Measurements from ENCODE around the gene RBMS1.
"Not testable (repeated sequence)": the region's sequence is repeated elsewhere in the genome, so short reads cannot be mapped to it uniquely, and the experiment has no call there.

Gene RBMS1

DNA sequence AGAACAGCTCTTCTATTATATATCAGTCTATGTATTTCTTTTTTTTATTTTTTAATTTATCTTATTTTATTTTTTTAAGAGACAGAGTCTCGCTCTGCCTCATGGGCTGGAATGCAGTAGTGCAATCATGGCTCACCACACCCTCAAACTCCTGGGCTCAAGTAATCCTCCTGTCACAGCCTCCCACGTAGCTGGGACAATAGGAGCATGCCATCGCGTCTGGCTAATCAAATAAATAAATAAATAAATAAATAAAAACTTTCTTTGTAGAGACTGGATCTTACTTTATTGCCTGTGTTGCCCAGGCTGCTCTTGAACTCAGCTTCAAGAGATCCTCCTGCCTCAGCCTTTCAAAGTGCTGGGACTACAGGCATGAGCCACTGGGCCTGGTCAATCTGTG is 117.0 kb downstream of the RBMS1 start:
- DNase-seq: no peak

DNA sequence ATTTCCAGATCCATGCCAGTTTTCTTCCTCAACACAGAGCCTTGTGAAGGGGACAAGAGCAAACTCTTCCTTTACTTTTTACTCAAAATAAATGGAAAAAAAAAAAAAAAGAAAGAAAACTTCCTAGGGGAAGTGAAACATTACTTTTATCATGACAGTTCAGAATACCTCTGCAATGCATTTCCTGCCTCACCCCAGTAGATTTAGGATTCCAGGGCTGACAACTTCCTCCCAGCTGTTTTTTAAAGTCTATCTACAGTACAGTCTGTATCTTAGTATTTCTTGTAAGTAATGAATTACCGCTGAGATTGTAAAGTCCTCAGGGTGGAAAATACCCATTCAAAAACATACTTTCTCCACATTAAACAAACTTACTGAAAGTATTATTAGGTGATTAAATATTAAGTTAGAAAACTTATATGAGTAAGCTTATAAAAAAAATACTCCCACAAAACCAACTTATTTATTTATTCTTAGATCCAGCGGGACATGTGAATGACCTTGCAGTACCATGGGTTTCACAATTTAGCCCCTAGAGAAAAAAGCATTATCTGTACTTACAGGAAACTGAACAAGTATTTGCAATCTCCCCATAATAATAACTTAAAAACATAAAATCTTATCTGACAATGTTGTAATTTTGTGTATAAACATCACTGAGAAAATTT is 117.7 kb downstream of the RBMS1 start:
- DNase-seq: no peak

DNA sequence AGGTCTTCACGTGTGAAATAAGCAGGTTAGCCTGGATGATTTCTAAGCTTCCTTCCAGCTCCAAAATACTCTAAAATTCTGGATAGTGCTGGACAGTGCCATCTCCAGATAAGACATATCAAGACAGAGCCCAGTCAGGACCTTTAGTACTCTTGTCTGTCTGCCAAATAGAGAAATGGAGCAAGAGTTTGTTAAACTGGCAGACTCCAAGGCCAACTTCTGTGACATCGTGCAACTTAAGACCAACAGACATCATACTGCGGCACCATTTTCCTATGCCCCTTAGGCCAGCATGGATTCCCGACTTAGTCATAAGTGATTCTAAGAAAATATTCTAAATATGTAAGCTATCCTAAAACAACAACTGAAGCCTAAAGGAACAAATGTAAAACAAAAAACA is 118.6 kb downstream of the RBMS1 start:
- no peak for DNase-seq

DNA sequence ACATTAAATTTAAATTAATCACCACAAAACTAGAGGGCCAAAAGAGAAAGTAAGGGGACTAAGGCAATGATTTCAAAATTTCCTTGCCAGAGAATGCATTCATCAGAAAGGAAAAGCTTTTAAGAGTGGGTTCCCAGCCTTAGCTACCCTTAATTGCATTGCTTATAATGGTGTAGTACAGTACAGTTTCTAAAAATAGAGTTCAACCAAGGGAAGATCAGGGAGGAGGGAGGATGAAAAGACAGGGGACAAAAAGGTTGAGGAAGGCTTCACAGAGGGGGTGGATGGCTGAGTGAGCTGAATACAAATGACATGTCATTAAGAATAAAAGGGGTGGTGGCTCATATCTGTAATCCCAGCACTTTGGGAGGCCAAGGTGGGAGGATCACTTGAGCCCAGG is 119.9 kb downstream of the RBMS1 start:
- no peak for DNase-seq

DNA sequence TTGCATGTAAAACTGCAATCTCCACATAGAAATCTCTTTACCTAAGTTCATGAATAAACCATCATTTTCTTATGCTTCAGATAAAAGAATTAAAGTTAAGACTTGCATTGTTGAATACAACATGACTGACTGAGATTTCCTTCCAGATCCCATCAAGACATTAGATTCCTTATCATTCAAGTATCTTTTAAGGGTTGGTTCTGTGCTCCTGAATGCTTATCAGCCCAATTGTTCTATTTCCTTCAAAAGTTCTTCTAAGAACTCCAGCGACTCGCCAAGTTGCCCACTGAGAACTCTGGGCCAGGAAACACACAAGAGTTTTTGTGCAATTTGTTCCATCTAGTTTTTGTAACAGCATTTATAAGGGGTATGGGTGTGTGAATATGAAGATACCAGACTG is 120.3 kb downstream of the RBMS1 start:
- no peak for DNase-seq

DNA sequence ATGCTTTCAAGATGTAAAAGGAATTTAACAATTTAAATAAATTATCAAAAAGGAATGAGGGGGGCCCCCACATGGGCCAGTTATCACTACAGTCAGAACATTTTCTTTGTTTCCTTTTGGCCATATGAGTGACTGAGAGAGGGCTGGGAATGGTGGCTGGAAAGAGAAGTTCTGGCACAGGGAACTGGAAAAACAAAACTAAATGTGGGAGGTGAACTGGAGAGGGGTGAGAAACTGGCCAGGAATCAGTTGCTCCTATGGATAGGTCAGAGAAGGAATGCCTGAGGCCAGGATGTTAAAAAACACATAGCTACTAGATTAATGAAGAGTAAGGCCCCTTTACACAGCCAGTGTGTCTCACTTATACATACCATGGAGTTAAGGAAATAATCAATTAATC is 121.0 kb downstream of the RBMS1 start:
- no peak for DNase-seq

DNA sequence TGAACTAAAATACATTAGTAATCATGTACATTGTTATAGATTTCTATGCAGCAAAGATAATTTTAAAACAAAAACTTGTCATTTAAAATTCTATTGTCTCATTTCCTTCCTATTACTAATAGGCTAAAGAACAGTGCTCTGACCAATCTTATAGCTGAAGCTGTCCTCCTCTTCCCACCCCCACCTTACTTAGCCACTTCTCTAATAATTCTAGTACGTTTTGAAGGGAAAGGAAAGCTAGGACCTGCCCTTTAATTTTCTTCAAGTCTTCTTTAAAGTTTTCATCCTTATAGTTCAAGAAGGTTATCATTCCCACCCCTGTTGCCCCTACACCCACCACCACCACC is 121.6 kb downstream of the RBMS1 start:
- no peak for DNase-seq

DNA sequence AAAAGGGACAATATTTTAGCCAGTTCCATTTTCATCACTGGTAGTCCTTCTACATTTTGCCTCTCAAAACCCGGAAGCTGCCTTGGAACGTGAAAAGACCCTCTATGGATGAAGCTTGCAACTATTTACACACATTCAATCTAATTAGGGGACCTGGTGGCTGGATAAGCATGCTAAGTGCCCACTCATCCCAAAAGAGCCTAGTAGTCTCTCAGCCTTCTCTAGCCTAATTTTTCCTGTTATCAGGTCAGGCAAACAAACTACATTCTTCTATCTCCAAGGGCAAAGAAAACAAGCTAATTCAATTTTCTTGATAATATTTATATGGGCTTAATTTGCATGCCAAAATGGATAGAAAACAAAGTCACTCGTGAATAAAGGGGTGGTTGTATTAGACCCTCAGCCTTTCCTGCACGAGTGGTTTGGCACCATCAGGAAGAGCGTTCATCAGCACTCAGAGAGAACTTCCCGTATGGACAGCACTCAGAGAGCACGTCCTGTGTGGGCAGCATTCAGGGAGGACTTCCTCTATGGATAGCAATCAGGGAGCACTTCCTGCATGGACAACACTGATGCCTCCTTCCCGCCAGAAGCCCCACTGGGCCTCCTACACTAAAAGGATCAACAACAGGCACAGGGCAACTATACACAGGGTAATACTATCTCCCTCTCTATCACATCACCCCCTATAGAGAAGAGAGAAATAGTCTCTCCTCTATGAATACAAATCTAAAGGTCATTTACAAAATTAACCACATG is 122.2 kb downstream of the RBMS1 start:
- no peak for DNase-seq

DNA sequence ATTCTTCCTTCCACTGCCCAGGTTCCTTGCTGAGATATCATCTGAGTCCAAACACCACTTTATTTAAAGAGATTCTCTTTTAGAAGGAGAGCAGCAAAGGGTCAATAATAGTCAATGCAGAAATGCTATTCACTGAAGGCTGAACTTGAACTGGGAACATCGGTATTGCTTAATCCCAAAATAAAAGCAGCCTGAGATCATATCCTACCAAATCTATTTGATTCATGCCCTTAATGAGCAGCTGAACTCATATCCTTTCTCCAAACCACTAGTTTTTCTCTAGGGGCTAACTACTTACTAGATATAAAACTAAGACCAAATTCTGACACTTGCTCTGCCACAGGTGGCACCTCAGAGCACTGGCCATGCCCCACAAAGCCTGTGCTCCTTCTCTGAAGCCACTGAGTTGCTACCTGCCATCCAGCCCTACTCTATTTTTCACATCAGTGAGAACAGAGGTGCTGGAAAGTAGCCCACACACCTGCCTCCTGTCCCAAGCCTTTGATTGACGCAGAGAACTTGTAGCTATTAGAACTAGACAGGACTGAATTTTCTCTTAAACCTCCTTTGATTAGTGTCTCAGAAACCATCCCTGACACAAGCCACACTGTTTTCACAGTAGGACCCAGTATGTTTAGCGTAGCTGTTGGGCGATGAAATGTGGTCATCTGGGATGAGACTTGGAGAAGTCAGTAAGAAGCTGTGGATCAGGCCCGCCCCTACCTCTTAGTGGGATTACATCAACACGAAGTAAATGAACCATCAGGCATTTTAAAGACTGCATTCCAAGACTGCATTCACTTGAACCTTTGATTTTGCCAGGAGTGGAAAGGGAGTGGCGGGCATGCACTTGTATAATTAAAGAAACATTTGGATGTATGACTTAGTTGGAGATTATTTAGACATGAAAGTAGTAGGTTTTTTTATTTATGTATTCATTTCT is 124.3 kb downstream of the RBMS1 start:
- DNase-seq: no peak

DNA sequence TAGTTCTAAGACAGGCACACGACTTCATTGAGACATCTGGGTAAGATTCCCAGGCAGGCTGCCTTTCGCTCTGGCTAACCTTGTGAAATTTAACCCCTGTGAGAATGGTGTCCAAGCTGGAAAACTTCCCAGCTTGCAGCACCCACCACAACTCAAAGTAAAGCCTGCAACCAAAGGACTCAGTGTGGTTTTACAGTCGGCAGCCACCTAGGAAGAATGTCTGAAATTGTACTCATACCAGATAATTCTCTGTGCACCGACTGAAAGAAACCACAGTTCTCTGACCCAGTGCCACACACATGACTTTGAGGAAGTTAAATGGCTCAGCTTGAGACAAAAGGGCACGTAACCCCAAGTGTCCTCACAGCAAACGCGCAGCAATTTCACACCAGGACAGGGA is 125.7 kb downstream of the RBMS1 start:
- DNase-seq: peak; percentile 20

DNA sequence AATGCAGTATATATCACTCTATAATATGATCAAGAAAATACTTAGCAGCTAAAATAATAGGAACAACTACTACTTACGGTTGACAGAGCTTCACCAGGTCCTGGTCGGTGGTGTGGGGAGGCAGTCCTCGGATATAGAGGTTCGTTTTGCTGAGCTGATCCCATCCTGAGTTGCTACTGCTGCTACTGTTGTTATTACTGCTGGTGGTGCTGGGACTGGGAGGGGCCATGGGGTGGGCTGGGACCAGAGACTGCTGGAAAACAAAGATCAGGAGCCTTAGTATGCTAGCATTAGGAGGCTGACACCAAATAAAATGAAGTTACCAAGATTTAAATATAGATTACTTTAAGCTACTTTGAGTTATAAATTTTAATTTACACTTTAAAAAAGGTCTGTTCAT is 126.5 kb downstream of the RBMS1 start:
- DNase-seq: not testable (repeated sequence)

DNA sequence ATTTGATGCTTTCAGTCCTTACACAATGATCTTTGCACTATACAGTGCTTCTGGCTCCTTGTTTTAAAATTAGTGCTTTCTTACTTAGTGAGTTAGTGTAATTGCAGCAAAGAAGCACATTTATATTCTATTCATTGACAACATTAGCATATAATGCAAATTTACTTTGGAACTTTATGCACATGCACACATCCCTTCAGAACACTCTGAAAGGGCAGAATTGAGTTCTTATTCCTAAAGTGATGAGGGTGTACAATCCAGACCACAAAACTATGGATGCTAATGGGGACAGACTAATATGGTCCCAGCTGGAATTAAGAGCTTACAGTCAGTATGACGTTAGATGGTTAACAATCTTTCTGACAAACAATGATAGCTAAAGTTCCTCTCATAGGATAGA is 127.1 kb downstream of the RBMS1 start:
- DNase-seq: no peak

DNA sequence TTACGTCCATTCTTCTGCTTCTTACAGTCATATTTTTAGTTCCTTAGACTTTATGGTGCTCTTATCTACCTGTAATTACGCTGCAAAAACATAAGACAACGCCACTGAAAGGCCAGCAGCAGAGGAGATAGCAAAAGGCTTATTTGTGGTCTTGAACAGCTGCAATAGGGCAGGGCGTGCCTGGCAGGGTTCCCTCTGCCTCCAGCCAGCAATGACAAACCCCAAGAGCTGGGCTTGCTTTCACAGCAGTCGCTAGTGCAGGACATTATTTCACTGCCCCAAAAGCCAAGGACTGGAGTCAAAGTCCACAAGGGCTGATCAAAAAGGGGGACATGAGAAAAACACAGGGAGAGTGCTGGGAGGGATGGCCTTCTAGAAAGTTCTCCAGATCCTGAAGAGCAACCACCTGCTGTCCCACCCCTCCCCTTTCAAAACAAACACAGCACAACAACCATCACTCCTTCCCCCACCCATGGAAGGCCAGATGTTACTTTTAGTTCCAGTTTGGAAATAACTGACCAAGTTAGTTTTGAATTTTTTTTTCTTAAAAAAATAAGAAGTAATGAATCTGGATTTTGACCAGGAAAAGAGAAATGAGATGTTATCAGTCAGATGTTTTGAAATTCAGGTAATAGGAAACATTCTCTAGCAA is 127.8 kb downstream of the RBMS1 start:
- no peak for DNase-seq

DNA sequence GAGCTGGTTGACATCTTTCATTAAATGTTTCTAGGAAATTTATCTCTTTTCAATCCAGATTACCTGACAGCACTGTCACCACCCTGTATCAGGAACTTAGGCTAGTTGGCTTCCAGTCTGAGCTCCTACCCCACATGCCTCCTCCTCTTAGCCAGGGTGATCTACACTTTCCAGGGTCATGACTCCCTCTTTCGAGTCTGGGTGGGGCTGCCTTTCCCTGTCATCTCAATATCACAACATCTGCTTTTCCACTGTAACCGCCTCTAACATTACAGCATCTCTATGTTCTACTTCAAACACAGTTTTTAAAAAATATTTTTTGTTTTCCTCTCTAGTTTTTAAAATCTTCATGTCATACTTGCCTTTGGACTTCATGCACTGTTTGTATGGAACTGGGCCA is 129.2 kb downstream of the RBMS1 start:
- DNase-seq: no peak

DNA sequence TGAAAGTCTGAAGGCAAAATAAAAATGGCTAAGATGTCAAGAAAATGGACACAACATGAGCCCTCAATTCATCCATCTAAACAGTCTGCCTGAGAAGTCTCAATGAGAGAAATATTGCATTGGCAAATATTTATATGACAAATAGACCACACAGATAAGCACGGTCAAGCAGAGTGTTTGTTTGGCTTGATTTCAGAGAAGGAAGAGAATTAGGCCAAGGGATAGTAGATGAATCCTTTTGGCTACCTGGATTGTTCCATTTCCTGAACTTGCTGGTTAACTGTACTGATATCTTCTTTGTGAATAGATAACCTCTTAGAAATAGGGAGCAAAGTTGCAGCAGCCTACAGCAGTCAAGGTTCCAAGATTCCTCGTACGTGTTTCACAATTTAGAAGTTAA is 129.6 kb downstream of the RBMS1 start:
- DNase-seq: no peak

DNA sequence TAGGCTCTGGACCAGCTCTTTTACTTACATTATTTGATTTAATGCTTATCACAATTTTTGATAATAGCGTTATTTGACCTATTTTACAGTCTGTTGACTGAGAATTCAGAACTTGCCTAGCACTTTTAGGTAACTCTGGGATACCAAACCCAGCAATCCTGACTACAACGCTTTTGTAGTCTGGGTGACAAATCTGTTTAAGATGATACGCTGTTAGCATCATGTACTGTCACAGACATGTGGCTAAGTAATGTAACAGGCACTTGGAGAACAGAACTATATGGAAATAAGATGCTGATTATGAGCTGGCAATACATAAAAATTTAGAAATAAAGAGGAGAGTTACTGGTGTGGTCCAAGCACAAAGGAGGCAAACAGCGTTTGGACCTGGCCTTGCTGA is 130.6 kb downstream of the RBMS1 start:
- DNase-seq: no peak

DNA sequence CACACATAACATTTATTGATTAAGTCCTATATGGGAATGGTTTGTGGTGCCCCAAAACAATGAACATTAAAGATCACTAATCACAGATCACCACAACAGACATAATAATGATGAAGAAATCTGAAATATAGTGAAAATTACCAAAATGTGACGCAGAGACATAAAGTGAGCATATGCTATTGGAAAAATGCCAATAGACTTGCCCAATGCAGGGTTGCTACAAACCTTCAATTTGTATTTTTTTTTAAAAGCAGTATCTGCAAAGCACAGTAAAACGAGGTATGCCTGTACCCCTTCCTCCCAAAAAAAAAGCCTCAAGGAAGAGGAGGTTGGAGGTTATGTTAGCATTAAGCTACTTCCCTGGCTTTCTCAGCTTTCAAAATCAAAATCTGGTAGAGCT is 131.1 kb downstream of the RBMS1 start:
- DNase-seq: no peak

DNA sequence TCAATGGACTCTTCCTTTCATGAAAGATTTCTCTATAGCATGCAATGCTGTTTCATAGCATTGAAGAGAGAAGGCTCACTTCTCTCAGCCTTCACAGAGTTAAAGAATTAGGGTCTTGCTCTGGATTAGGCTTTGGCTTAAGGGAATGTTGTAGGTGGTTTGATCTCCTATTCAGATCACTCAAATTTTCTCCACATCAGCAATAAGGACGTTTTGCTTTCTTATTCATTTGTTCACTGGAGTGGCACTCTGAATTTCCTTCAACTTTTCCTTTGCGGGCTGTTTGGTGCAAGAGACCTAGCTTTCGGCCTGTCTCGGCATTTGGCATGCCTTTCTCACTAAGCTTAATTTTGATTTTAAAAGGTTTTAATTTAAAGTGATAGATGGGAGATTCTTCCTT is 131.6 kb downstream of the RBMS1 start:
- DNase-seq: no peak

DNA sequence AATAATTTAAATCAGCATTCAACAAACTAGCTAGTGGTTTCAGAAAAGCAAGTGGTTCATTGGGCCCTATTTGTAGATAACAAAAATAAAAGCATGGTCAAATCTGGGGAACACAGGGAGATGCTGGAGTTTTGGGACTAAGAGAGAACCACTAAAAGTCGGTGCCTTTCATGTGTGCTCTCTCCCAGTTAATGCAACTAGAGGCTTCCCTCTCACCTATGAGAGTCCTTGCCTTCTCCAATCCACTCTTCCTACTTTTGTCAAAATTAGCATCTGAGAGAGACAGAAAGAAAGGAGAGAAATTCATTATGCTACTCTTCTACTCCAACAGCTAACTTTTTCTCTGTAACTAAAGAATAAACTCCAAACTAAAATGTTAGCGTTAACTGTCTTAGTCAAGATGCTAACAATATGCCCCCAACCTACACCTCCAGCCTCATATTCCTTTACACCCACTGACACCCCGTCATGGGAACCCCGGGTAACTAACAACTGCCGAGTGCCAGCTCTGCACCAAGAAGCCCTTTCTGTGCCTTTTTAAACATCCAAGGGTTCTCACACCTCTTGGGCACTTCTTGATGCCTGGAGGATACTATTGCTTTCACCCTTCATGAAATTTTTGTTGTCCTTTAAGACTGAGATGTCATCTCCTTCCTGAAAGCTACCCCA is 133.4 kb downstream of the RBMS1 start:
- no peak for DNase-seq

DNA sequence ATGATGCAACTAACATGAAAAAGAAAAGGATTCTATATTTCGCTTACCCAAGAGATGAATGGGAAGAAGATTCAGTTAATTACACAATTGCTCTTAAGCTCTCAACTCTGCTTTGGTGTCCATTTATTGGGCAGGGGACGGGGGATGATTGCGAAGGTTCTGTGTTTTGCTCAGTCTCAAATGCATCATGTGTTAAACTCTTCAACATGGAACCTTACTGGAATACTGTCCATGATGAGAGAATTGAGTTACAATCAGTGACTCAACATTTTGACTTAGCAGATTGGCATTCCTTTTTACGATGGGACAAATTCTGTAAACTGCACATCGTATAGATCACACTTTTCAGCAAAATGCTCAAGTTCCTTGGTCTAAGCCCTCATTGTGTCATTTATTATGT is 135.6 kb downstream of the RBMS1 start:
- DNase-seq: no peak

DNA sequence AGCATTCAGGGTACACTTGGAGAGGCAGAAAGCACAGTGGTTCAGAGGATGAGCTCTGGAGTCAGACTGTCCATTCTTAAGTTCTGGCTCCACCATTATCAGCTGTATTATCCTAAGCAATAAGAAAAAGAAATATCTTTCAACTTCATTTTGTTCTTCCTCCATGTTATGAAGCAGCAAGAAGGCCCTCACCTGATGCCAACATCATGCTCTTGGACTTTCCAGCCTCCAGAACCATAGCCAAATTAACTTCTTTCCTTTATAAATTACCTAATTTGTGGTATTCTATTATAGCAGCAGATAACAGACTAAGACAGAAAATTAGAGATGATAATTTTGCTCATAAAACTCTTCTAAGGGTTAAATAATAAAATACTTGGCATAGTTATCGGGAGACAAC is 137.1 kb downstream of the RBMS1 start:
- no peak for DNase-seq

DNA sequence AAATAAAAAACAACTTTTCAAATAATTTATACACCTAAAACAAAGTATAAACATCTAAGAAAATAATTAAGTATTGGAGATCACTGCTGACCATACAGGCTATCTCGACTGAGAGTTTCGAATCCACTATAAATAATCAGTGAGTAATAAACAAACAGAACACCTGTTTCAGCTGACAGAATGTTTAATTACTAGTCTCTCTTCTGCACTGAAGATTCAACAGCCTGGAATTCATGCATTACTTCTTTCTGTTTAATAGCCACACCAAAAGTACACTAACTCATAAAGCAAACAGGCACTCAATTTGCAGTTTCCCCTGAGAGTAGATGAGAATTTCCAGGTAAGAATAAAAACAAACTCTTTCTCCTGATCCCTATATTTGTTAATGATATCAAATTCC is 138.5 kb downstream of the RBMS1 start:
- no peak for DNase-seq

DNA sequence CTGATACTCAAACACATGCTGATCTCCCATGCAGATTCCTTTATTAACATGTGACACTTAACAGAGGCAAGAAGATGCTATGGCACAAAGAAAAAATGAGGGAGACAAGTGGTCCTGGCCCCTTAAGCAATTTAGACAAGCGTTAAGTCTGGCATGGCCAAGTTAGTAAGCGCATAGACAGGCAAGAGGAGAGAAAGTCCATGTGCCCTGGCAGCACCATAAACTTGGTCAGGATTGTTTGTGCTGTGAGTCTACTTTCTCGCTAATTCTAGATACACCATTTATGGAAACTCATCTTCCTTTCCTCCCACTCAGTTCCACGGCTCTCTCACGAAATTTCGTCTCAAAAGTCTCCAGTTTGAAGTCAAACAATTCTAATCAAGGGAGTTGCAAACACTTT is 138.9 kb downstream of the RBMS1 start:
- DNase-seq: no peak

All from SIG-M5 (cell line).